ENCODE results near the gene JMJD8.

The JMJD8 gene

GRCh38 chr16:654034-654433, 30.1 kb downstream of the JMJD8 start:
- H3K9me2 ChIP-seq (replicated peaks; ENCODE audit: insufficient read depth, low read length), result no peaks in the 10 kb centered on the region
- no peak overlapping the region for H3K27ac ChIP-seq (ENCODE audit: low read depth, low read length)
- no peaks in the 10 kb centered on the region for H3K36me3 ChIP-seq (ENCODE audit: low read length)
- H4K20me1 ChIP-seq (ENCODE audit: low read depth, low read length), result no peaks in the 10 kb centered on the region
- no peak for TF ChIP-seq CTCF (IDR thresholded peaks at IDR 0.05; ENCODE audit: insufficient read depth, low read length, poor library complexity, severe bottlenecking)
- no peak for TF ChIP-seq EZH2phosphoT487 (conservative IDR thresholded peaks at IDR 0.05; ENCODE audit: low read length)
- no peak overlapping the region for H3K4me2 ChIP-seq (ENCODE audit: low read depth, low read length, poor library complexity, severe bottlenecking)
- H3F3A ChIP-seq (ENCODE audit: insufficient read depth), result no peaks in the 10 kb centered on the region
- H3K9ac ChIP-seq (ENCODE audit: low read length), result no peak overlapping the region
- peaks cover 6% of the 10 kb centered on the region; the same call in 1 of the 2 replicates for H3K79me2 ChIP-seq (ENCODE audit: insufficient read depth, low read length)
- H3K4me3 ChIP-seq (ENCODE audit: insufficient read depth, low read length, poor library complexity, severe bottlenecking), result no peak overlapping the region
- H2AFZ ChIP-seq (ENCODE audit: low read depth, low read length, severe bottlenecking), result no peak overlapping the region
- no peaks in the 10 kb centered on the region for H3K27me3 ChIP-seq (ENCODE audit: low read length)
- H3K9me3 ChIP-seq (ENCODE audit: insufficient read depth, low read length), result no peaks in the 10 kb centered on the region

GRCh38 chr16:652454-653305, 31.5 kb downstream of the JMJD8 start:
- H3K4me3 ChIP-seq (ENCODE audit: insufficient read depth, low read length, poor library complexity, severe bottlenecking), result no peak overlapping the region
- no peak overlapping the region for H3K4me2 ChIP-seq (ENCODE audit: low read depth, low read length, poor library complexity, severe bottlenecking)
- no peaks in the 10 kb centered on the region for H3K27me3 ChIP-seq (ENCODE audit: low read length)
- no peak overlapping the region for H3K27ac ChIP-seq (ENCODE audit: low read depth, low read length)
- TF ChIP-seq CTCF (IDR thresholded peaks at IDR 0.05; ENCODE audit: insufficient read depth, low read length, poor library complexity, severe bottlenecking) (no peak), EZH2phosphoT487 (conservative IDR thresholded peaks at IDR 0.05; ENCODE audit: low read length) (no peak)
- H3K9me2 ChIP-seq (replicated peaks; ENCODE audit: insufficient read depth, low read length), result no peaks in the 10 kb centered on the region
- H3K79me2 ChIP-seq (ENCODE audit: insufficient read depth, low read length), result peaks cover 6% of the 10 kb centered on the region; the same call in 1 of the 2 replicates
- H3K9me3 ChIP-seq (ENCODE audit: insufficient read depth, low read length), result no peaks in the 10 kb centered on the region
- H4K20me1 ChIP-seq (ENCODE audit: low read depth, low read length), result no peaks in the 10 kb centered on the region
- H2AFZ ChIP-seq (ENCODE audit: low read depth, low read length, severe bottlenecking), result no peak overlapping the region
- no peaks in the 10 kb centered on the region for H3K36me3 ChIP-seq (ENCODE audit: low read length)
- peaks cover 9% of the 10 kb centered on the region; the same call in 1 of the 2 replicates for H3F3A ChIP-seq (ENCODE audit: insufficient read depth)
- no peak overlapping the region for H3K9ac ChIP-seq (ENCODE audit: low read length)

GRCh38 chr16:651844-652243, 32.3 kb downstream of the JMJD8 start:
- no peaks in the 10 kb centered on the region for H4K20me1 ChIP-seq (ENCODE audit: low read depth, low read length)
- H3K9me2 ChIP-seq (replicated peaks; ENCODE audit: insufficient read depth, low read length), result no peaks in the 10 kb centered on the region
- peaks cover 6% of the 10 kb centered on the region; the same call in 1 of the 2 replicates for H3K79me2 ChIP-seq (ENCODE audit: insufficient read depth, low read length)
- H3K27ac ChIP-seq (ENCODE audit: low read depth, low read length), result no peak overlapping the region
- no peak overlapping the region for H3K9ac ChIP-seq (ENCODE audit: low read length)
- H3K4me3 ChIP-seq (ENCODE audit: insufficient read depth, low read length, poor library complexity, severe bottlenecking), result no peak overlapping the region
- H2AFZ ChIP-seq (ENCODE audit: low read depth, low read length, severe bottlenecking), result no peak overlapping the region
- peaks cover 9% of the 10 kb centered on the region; the same call in 1 of the 2 replicates for H3F3A ChIP-seq (ENCODE audit: insufficient read depth)
- no peaks in the 10 kb centered on the region for H3K9me3 ChIP-seq (ENCODE audit: insufficient read depth, low read length)
- H3K4me2 ChIP-seq (ENCODE audit: low read depth, low read length, poor library complexity, severe bottlenecking), result no peak overlapping the region
- no peak for TF ChIP-seq EZH2phosphoT487 (conservative IDR thresholded peaks at IDR 0.05; ENCODE audit: low read length)
- no peak for TF ChIP-seq CTCF (IDR thresholded peaks at IDR 0.05; ENCODE audit: insufficient read depth, low read length, poor library complexity, severe bottlenecking)
- no peaks in the 10 kb centered on the region for H3K27me3 ChIP-seq (ENCODE audit: low read length)
- no peaks in the 10 kb centered on the region for H3K36me3 ChIP-seq (ENCODE audit: low read length)

All from SU-DHL-6 (cell line).